Measurements from ENCODE around the gene STXBP5. TPM values are rescaled to one million over a fixed set of nuclear protein-coding genes. Genes with fewer than 3 reads are reported as not detected.

Gene STXBP5
- total RNA-seq, 2 donors from 2014 or later, result 34.4 to 59.9 TPM

- H3K4me1 ChIP-seq (replicated peaks), result no peaks in the 10 kb centered on the region
- WGBS, result 37% methylated on average over 3 of the region's 3 CpGs
- intact Hi-C loops (cut with DNase I), result no loop called here
- no peaks in the 10 kb centered on the region for H3K9me3 ChIP-seq
- DNase-seq (ENCODE audit: low spot score), result no peak
- TF ChIP-seq CTCF (IDR thresholded peaks at IDR 0.05), result no peak
- no peak for TF ChIP-seq POLR2A (IDR thresholded peaks at IDR 0.05)
- TF ChIP-seq POLR2AphosphoS5 (IDR thresholded peaks at IDR 0.05), result no peak
- no peak overlapping the region for H3K4me3 ChIP-seq
- H3K36me3 ChIP-seq, result no peaks in the 10 kb centered on the region
- no peak overlapping the region for H3K27ac ChIP-seq
- H3K27me3 ChIP-seq (replicated peaks; ENCODE audit: insufficient read depth), result no peaks in the 10 kb centered on the region
Measured at GRCh38 chr6:147337921-147338320, 133.7 kb downstream of the STXBP5 start.

GRCh38 chr6:147341486-147341885, 137.3 kb downstream of the STXBP5 start:
- Histone ChIP-seq H3K36me3 (no peaks in the 10 kb centered on the region), H3K4me3 (no peak overlapping the region), H3K4me1 (replicated peaks) (no peaks in the 10 kb centered on the region), H3K27me3 (replicated peaks; ENCODE audit: insufficient read depth) (no peaks in the 10 kb centered on the region), H3K27ac (no peak overlapping the region), H3K9me3 (no peaks in the 10 kb centered on the region)
- 71% methylated on average over 1 of the region's 1 CpG for WGBS
- TF ChIP-seq POLR2A (IDR thresholded peaks at IDR 0.05), result no peak
- no peak for DNase-seq (ENCODE audit: low spot score)
- intact Hi-C loops (cut with DNase I), result no loop called here

GRCh38 chr6:147345902-147346301, 141.7 kb downstream of the STXBP5 start:
- Histone ChIP-seq H3K4me1 (replicated peaks) (no peaks in the 10 kb centered on the region), H3K36me3 (no peaks in the 10 kb centered on the region), H3K27ac (no peak overlapping the region), H3K9me3 (no peaks in the 10 kb centered on the region), H3K4me3 (no peak overlapping the region), H3K27me3 (replicated peaks; ENCODE audit: insufficient read depth) (no peaks in the 10 kb centered on the region)
- no peak for TF ChIP-seq CTCF (IDR thresholded peaks at IDR 0.05)
- TF ChIP-seq POLR2AphosphoS5 (IDR thresholded peaks at IDR 0.05), result no peak
- no peak for TF ChIP-seq POLR2A (IDR thresholded peaks at IDR 0.05)
- 87% methylated on average over 2 of the region's 2 CpGs for WGBS
- intact Hi-C loops (cut with DNase I), result no loop called here
- DNase-seq (ENCODE audit: low spot score), result no peak

- 95% methylated on average over 2 of the region's 2 CpGs for WGBS
Measured at GRCh38 chr6:147347179-147347881, 143.1 kb downstream of the STXBP5 start.

GRCh38 chr6:147347882-147348575, 143.8 kb downstream of the STXBP5 start:
- TF ChIP-seq POLR2AphosphoS5 (IDR thresholded peaks at IDR 0.05), result no peak
- TF ChIP-seq POLR2A (IDR thresholded peaks at IDR 0.05), result no peak
- no peak for TF ChIP-seq CTCF (IDR thresholded peaks at IDR 0.05)
- whole genome bisulfite sequencing, result 95% methylated on average over 1 of the region's 1 CpG
- Histone ChIP-seq H3K27me3 (replicated peaks; ENCODE audit: insufficient read depth) (no peaks in the 10 kb centered on the region), H3K36me3 (no peaks in the 10 kb centered on the region), H3K4me3 (no peak overlapping the region), H3K4me1 (replicated peaks) (no peaks in the 10 kb centered on the region), H3K27ac (no peak overlapping the region), H3K9me3 (no peaks in the 10 kb centered on the region)
- no peak for DNase-seq (ENCODE audit: low spot score)
- intact Hi-C loops (cut with DNase I), result no loop called here

More at GRCh38 chr6:147347179-147347881, 143.1 kb downstream of the STXBP5 start:
- TF ChIP-seq POLR2A (IDR thresholded peaks at IDR 0.05) (no peak), CTCF (IDR thresholded peaks at IDR 0.05) (no peak), POLR2AphosphoS5 (IDR thresholded peaks at IDR 0.05) (no peak)
- H3K4me1 ChIP-seq (replicated peaks), result no peaks in the 10 kb centered on the region
- no peaks in the 10 kb centered on the region for H3K9me3 ChIP-seq
- no peak for DNase-seq (ENCODE audit: low spot score)
- no peak overlapping the region for H3K27ac ChIP-seq
- intact Hi-C loops (cut with DNase I), result no loop called here
- H3K4me3 ChIP-seq, result no peak overlapping the region
- no peaks in the 10 kb centered on the region for H3K27me3 ChIP-seq (replicated peaks; ENCODE audit: insufficient read depth)
- H3K36me3 ChIP-seq, result no peaks in the 10 kb centered on the region
